Measurements from ENCODE around the gene DYNLT4. TPM values are rescaled to one million over a fixed set of nuclear protein-coding genes. Genes with fewer than 3 reads are reported as not detected.

DYNLT4 gene
- total and polyA plus RNA-seq, 2 of the 13 experiments (the other 11 are each of a cell fraction or from before 2014, with no cell fraction given) = 0.77 TPM; not detected in 1

GRCh38 chr1:44786138-44786840, 20.9 kb downstream of the DYNLT4 start (continued):
- TF ChIP-seq ZNF318 (CRISPR knock-in tag; IDR thresholded peaks at IDR 0.05) = no peak
- TF ChIP-seq ZSCAN12 (CRISPR knock-in tag; IDR thresholded peaks at IDR 0.05) = no peak
- TF ChIP-seq ZNF224 (CRISPR knock-in tag; IDR thresholded peaks at IDR 0.05) = no peak
- TF ChIP-seq TRIM24 (CRISPR knock-in tag; IDR thresholded peaks at IDR 0.05) = no peak
- TF ChIP-seq HNRNPLL (IDR thresholded peaks at IDR 0.05; ENCODE audit: low read depth, low read length, poor library complexity, severe bottlenecking) = peak; percentile 62
- TF ChIP-seq ZNF776 (CRISPR knock-in tag; IDR thresholded peaks at IDR 0.05) = 0 out of 2 replicates have a peak, but pooled peaks have one; percentile 56
- TF ChIP-seq RBFOX2 (IDR thresholded peaks at IDR 0.05; ENCODE audit: low read depth, low read length) = peak; percentile 76
- TF ChIP-seq ZNF546 (CRISPR knock-in tag; conservative IDR thresholded peaks at IDR 0.05) = 0 out of 2 replicates have a peak, but pooled peaks have one; percentile 38
- no peak for TF ChIP-seq MTA3 (CRISPR knock-in tag; IDR thresholded peaks at IDR 0.05)
- TF ChIP-seq MEF2D (CRISPR knock-in tag; IDR thresholded peaks at IDR 0.05) = no peak
- TF ChIP-seq ZFYVE20 (CRISPR knock-in tag; IDR thresholded peaks at IDR 0.05; ENCODE audit: borderline replicate concordance, low read depth) = no peak
- no peak for TF ChIP-seq ATF4 (CRISPR knock-in tag; IDR thresholded peaks at IDR 0.05)
- TF ChIP-seq ZNF597 (CRISPR knock-in tag; IDR thresholded peaks at IDR 0.05) = no peak
- no peak for TF ChIP-seq ZFP37 (CRISPR knock-in tag; IDR thresholded peaks at IDR 0.05; ENCODE audit: borderline replicate concordance)
- no peak for TF ChIP-seq ZNF256 (CRISPR knock-in tag; conservative IDR thresholded peaks at IDR 0.05)
- TF ChIP-seq ZNF275 (CRISPR knock-in tag; IDR thresholded peaks at IDR 0.05; ENCODE audit: borderline replicate concordance) = no peak
